Measurements from ENCODE around the gene EVI2B.
"Not testable (repeated sequence)": the region's sequence is repeated elsewhere in the genome, so short reads cannot be mapped to it uniquely, and the experiment has no call there.

EVI2B gene

DNA sequence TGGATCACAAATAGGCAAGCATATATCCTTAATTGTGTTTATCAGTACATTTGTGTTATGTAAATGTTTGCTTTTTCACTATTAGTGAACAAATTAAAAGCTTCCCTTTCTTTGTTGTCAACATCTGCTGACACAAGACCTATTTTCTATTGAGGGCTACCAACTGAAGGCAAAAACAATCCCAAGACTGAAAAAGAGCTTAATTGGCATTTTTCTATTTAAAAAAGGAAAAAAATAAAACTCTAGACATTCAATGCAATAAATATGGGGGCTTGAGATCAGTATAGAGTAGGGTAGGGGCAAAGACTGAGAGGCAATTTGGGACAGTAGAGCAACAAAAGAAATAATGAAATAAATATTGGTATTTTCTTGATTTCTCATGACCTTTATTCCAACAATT lies 41.1 kb downstream of the EVI2B start:
- TF ChIP-seq, protein P1, sequence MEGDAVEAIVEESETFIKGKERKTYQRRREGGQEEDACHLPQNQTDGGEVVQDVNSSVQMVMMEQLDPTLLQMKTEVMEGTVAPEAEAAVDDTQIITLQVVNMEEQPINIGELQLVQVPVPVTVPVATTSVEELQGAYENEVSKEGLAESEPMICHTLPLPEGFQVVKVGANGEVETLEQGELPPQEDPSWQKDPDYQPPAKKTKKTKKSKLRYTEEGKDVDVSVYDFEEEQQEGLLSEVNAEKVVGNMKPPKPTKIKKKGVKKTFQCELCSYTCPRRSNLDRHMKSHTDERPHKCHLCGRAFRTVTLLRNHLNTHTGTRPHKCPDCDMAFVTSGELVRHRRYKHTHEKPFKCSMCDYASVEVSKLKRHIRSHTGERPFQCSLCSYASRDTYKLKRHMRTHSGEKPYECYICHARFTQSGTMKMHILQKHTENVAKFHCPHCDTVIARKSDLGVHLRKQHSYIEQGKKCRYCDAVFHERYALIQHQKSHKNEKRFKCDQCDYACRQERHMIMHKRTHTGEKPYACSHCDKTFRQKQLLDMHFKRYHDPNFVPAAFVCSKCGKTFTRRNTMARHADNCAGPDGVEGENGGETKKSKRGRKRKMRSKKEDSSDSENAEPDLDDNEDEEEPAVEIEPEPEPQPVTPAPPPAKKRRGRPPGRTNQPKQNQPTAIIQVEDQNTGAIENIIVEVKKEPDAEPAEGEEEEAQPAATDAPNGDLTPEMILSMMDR (IDR thresholded peaks at IDR 0.05; ENCODE audit: borderline replicate concordance, insufficient read depth, low read depth, low read length): no peak
- H3K4me3 ChIP-seq (ENCODE audit: low read depth, low read length): no peak overlapping the region

DNA sequence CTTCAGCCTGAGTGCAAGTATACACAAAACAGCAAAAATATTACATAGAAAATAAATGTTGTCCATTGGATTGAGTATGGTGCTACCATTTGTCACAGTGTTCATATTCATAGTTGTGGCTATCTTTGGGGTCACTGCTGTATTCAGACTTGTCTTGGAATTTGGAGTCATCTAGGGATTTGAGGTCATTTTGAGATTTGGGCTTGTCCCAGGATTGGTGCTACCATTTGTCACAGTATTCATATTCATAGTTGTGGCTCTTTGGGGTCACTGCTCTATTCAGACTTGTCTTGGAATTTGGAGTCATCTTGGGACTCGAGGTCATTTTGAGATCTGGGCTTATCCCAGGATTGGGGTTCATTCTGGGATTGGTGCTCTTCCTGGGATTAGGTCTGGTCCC lies 41.6 kb downstream of the EVI2B start:
- H3K4me3 ChIP-seq (ENCODE audit: low read depth, low read length): no peak overlapping the region
- TF ChIP-seq, protein P1 (IDR thresholded peaks at IDR 0.05; ENCODE audit: borderline replicate concordance, insufficient read depth, low read depth, low read length): no peak

DNA sequence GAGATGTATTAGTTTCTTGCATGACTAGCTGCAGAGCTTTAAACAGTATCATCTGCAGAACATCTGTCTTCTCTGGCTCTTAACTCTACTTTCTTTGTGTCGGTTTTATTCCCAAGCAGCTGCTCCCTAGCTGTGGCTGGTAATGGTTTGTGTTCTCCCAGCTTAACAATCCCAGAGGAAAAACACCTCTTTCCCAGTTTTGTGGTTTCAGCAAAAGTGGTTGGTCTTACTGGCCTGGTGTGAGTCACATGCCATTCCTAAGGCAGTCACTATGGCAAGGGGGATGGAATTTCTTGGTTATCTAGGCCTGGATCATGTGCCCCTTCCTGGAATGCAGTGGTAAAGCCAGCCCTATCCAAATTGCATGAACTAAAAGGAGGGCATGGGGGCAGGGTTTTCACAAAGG lies 44.3 kb downstream of the EVI2B start:
- TF ChIP-seq, protein P1 (IDR thresholded peaks at IDR 0.05; ENCODE audit: borderline replicate concordance, insufficient read depth, low read depth, low read length): no peak
- H3K4me3 ChIP-seq (ENCODE audit: low read depth, low read length): no peak overlapping the region

DNA sequence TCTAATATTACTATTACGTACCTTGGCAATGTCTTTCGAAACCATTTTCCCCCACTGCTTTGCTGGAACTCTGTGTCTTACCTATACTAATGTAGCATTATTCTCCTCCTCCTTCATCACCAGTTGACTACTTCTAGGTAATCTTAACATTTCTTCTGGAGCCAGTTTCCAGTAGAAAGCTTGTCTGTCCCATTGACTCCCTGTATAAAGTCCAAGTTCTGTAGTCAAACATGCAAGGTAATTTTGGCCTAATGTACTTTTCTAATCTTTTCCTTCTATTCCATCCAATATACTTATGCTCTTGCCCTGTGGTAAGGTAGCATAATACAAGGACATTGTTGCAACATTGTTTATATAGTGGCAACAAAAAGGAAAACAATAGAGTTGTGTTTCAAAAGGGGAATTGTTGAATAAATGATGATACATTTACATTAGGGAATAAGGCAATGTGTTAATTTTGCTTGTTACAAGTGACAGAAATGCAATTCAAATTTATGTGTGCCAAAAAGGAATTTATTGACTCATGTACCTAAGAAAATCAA lies 44.7 kb downstream of the EVI2B start:
- TF ChIP-seq, protein P1 (IDR thresholded peaks at IDR 0.05; ENCODE audit: borderline replicate concordance, insufficient read depth, low read depth, low read length): no peak
- H3K4me3 ChIP-seq (ENCODE audit: low read depth, low read length): no peak overlapping the region

DNA sequence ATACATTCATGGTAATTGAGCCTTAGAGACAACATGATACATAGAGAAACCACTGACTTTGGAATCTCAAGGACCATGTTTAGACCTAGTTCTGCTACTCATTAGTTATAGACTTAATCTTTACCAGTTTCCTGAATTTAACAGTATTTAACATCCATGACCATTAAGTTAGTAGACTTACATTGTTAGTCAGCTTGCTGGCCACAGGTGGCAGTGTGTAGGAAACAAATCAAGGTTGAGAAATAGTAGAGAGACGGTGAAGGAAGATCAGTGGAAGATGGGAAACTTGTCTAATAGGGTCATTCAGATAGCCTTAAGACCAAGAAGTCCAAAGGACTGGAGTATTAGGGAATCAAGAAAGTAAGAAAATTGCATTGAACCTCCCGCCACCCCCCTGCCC lies 47.8 kb downstream of the EVI2B start:
- TF ChIP-seq, protein P1 (IDR thresholded peaks at IDR 0.05; ENCODE audit: borderline replicate concordance, insufficient read depth, low read depth, low read length): peak; percentile 30; the same call in 1 of the 2 replicates
- no peak overlapping the region for H3K4me3 ChIP-seq (ENCODE audit: low read depth, low read length)

DNA sequence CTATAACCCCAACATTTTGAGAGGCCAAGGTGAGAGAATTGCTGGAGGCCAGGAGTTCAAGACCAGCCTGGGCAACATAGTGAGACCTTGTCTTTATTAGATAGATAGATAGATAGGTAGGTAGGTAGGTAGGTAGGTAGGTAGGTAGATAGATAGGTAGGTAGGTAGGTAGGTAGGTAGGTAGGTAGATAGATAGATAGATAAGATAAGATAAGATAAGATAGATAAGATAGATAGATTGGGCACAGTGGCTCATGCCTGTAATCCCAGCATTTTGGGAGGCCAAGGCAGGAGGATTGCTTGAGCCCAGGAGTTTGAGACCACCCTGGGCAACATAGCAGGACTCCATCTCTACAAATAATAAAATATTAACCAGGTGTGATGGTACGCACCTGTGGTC lies 50.9 kb downstream of the EVI2B start:
- H3K4me3 ChIP-seq (ENCODE audit: low read depth, low read length): not testable (repeated sequence)

DNA sequence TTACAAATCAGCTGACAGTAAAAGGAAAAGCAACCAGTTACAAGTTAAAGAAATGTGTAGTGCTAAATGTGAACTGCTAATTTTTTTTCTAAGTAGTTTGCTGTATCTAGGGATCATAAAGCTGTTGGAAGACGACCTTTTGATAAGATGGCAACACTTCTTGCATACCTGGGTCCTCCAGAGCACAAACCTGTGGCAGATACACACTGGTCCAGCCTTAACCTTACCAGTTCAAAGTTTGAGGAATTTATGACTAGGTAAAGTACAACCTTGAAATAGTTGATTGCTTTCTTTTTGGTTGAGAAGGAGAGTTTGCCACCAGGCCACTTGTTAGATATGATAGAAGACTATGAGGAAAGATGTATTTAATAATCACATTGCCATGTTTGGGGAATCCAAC lies 52.3 kb downstream of the EVI2B start:
- no peak overlapping the region for H3K4me3 ChIP-seq (ENCODE audit: low read depth, low read length)

More for the DNA sequence above, 52.3 kb downstream of the EVI2B start:
- TF ChIP-seq, protein P1 (IDR thresholded peaks at IDR 0.05; ENCODE audit: borderline replicate concordance, insufficient read depth, low read depth, low read length): no peak
